22Rv1 (cell line): ENCODE measurements around the gene MTERF4.

ENCODE experiments used
- H3K27ac ChIP-seq: fragments of 450-650 bp; 2 replicates; pipeline ENCODE4 v1.5.1; 2017
- ZFX ChIP-seq: fragments of 450-650 bp; IDR thresholded peaks from 2 replicates; pipeline ENCODE4 v1.6.1; 2017; ENCODE audit warnings: antibody characterized with exemption, borderline replicate concordance
- TF ChIP-seq, protein P1 (sequence below): fragments of 450-650 bp; IDR thresholded peaks from 2 replicates; pipeline ENCODE4 v1.5.1; 2017; ENCODE audit warnings: mild to moderate bottlenecking

The MTERF4 gene

DNA sequence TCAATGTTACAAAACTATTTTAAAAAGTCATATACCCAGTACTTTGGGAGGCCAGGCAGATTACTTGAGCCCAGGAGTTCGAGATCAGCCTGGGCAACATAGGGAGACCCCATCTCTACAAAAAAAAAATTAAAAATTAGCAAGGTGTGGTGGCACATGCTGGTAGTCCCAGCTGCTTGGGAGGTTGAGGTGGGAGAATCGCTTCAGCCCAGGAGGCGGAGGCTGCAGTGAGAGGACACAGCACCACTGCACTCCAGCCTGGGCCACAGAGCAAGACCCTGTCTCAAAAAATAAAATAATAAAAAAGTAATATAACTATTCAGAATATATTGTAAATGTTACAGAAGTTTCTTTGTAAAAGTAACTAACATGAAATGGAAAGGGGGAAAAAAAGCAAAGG lies 45.2 kb upstream of the MTERF4 start:
- TF ChIP-seq, protein P1, sequence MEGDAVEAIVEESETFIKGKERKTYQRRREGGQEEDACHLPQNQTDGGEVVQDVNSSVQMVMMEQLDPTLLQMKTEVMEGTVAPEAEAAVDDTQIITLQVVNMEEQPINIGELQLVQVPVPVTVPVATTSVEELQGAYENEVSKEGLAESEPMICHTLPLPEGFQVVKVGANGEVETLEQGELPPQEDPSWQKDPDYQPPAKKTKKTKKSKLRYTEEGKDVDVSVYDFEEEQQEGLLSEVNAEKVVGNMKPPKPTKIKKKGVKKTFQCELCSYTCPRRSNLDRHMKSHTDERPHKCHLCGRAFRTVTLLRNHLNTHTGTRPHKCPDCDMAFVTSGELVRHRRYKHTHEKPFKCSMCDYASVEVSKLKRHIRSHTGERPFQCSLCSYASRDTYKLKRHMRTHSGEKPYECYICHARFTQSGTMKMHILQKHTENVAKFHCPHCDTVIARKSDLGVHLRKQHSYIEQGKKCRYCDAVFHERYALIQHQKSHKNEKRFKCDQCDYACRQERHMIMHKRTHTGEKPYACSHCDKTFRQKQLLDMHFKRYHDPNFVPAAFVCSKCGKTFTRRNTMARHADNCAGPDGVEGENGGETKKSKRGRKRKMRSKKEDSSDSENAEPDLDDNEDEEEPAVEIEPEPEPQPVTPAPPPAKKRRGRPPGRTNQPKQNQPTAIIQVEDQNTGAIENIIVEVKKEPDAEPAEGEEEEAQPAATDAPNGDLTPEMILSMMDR = no peak
- no peak for TF ChIP-seq ZFX
- H3K27ac ChIP-seq = no peak overlapping the region

DNA sequence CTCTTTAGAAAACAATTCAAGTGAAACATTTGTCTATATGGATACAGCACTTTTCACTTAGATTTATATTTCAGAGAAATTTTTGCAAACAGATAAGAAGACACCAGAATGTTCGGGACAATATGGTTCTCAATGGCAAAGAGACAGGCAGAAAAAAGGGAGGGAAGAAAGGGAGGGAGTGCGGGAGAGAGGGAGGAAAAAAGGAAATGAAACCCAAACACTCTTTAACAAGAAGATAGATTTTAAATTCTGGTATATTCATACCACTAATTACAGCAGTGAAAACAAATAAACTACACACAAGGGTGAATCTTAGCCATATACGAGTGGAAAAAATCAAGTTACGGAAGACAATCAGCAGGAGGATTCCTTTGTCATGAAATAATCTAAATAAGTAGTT lies 44.2 kb upstream of the MTERF4 start:
- no peak overlapping the region for H3K27ac ChIP-seq
- TF ChIP-seq, protein P1 = no peak
- no peak for TF ChIP-seq ZFX

DNA sequence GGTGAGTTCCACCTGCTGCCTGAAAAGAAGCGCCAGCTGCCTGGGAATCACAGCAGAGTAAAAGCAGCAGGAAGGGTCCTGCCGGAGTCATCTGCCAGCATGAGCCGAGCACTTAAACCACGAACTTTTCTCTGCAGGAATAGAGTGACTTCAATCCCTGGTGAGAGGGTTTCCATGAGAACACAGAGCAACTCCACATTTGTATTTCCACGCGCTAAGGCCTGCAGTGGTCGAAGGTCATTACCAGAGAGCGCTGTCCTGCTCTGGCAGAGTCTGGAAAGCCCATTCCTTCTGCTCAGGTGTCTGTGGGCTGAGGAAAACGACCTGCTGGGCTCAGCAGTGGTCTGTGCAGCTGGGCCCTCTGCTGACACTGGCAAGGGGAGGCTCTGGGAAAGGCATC lies 40.5 kb upstream of the MTERF4 start:
- no peak overlapping the region for H3K27ac ChIP-seq
- TF ChIP-seq, protein P1 = no peak
- no peak for TF ChIP-seq ZFX

DNA sequence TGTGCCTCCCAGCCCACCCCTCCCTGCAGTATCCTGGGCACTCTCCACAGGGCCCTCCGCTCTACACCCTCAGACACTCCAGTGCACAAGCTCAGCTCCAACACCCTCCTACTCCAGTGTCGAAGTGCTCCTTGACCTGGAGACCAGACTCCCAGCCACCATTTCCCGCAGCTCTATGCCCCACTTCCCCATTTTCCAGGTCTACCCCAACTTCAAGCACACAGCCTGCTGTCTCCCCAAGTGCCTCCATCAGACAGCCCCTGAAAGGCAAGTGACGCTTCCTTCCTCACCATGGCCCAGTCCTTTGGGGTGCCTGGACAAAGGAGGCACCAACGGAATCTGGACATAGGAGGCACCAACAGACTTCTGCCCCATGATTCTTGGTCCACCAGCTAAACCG lies 40.0 kb upstream of the MTERF4 start:
- H3K27ac ChIP-seq = no peak overlapping the region
- TF ChIP-seq, protein P1 = no peak
- no peak for TF ChIP-seq ZFX

DNA sequence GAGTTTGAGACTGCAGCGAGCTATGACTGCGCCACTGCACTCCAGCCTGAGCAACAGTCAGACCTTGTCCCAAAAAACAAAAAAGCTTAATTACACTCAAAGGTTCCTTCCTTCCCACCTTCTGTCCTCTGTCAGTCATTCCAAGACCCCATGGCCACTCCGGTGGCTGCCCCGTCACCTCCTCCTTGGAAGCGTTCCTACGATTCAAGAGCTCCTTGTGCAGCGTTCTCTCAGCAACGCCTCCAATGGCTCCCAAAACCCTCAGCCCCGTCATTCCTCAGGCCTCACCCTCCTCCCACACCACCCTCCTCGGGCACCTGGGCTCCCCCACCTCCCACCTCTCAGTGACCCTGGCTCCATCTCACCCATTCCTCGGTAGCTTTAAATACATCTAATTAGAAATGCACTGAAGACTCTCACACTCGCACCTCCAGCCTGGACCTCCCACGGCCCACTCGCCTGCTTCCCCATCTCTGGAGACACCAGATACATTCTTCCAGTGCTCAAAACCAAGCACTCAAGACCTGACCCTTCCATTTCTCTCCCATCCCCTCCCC lies 39.2 kb upstream of the MTERF4 start:
- TF ChIP-seq, protein P1 = no peak
- no peak for TF ChIP-seq ZFX
- no peak overlapping the region for H3K27ac ChIP-seq

DNA sequence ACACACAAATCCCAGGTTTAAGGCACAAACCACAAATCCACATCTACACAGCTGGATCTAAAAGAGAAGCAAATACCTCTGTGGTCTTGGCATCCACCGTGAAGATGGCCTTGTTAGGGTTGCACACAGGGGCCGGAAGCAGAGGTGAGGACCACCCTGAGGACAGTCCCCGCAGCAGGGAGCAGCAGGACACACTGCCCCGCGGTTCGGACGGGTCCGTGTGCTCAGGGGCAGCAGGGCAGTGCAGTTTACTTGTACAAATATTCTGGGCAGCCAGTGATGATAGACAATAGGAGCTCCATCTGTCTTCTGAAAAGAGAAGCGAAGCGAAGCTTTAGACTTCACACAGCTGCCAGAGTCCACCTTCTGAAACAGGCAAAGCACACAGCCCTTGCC lies 38.4 kb upstream of the MTERF4 start:
- TF ChIP-seq ZFX = no peak
- TF ChIP-seq, protein P1 = no peak

DNA sequence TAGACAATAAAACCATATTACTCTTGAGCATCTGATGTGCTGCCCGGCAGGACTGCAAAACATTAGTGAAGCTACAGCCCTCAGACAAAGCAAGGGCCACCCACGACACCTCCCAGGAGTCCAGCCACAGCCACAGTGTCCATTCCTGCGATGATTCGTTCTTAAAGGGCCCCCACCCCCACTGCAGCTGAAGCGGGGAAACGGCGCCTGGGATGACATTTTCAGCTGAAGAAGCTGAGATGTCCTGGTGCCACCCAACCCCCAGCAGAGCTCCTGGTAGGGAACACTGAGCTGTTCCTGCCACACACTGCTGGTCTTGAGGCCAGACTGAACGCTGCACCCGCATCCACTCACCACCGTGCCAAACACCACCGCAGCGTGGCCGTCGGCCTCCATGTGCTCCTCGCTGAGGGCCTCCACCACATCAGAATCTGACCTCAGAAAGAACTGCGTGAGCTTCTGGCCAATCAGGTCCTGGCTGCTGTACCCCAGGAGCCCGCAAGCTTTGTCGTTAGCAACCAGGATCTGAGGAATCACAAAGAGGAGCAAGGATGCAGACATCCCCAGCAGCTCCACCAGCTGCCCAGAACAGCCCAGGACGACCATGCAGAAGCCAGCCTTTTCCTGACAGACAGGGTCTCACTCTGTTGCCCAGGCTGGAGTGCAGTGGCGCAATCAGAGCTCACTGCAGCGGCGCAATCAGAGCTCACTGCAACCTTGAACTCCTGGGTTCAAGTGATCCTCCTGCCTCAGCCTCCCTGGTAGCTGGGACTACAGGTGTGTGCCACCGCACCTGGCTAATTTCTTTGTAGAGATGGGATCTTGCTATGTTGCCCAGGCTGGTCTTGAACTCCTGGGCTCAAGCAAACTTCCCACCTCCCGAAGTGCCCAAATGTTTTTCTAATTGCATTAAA lies 37.7 kb upstream of the MTERF4 start:
- H3K27ac ChIP-seq = no peak overlapping the region
- TF ChIP-seq, protein P1 = no peak
- no peak for TF ChIP-seq ZFX

More for the DNA sequence above, 38.4 kb upstream of the MTERF4 start:
- H3K27ac ChIP-seq = no peak overlapping the region
